GM10847 (cell line): ENCODE results near the gene PADI3.

Experiments used
- POLR2A ChIP-seq: IDR thresholded peaks from 2 replicates; pipeline ENCODE4 v1.6.1; 2011; ENCODE audit not compliant: insufficient read length; ENCODE audit errors: extremely low read depth

Gene PADI3

GRCh38 chr1:17251246-17251645 is 2.3 kb downstream of the PADI3 start:
- TF ChIP-seq POLR2A: no peak

GRCh38 chr1:17251701-17252376 is 2.9 kb downstream of the PADI3 start:
- no peak for TF ChIP-seq POLR2A

GRCh38 chr1:17255336-17255735 is 6.4 kb downstream of the PADI3 start:
- no peak for TF ChIP-seq POLR2A

- no peak for TF ChIP-seq POLR2A
Measured at GRCh38 chr1:17258116-17258757, 9.3 kb downstream of the PADI3 start.

- TF ChIP-seq POLR2A: no peak
Measured at GRCh38 chr1:17258758-17259130, 9.8 kb downstream of the PADI3 start.

- TF ChIP-seq POLR2A: no peak
Measured at GRCh38 chr1:17259233-17259873, 10.5 kb downstream of the PADI3 start.

GRCh38 chr1:17260264-17260663 is 11.4 kb downstream of the PADI3 start:
- no peak for TF ChIP-seq POLR2A

- no peak for TF ChIP-seq POLR2A
Measured at GRCh38 chr1:17260738-17261137, 11.8 kb downstream of the PADI3 start.

- no peak for TF ChIP-seq POLR2A
Measured at GRCh38 chr1:17263936-17264335, 15.0 kb downstream of the PADI3 start.

- no peak for TF ChIP-seq POLR2A
Measured at GRCh38 chr1:17264470-17264869, 15.6 kb downstream of the PADI3 start.

GRCh38 chr1:17265162-17265561 is 16.3 kb downstream of the PADI3 start:
- no peak for TF ChIP-seq POLR2A

- no peak for TF ChIP-seq POLR2A
Measured at GRCh38 chr1:17265950-17266349, 17.1 kb downstream of the PADI3 start.

- no peak for TF ChIP-seq POLR2A
Measured at GRCh38 chr1:17270891-17271765, 22.2 kb downstream of the PADI3 start.

GRCh38 chr1:17272066-17272465 is 23.2 kb downstream of the PADI3 start:
- no peak for TF ChIP-seq POLR2A

GRCh38 chr1:17272646-17273045 is 23.7 kb downstream of the PADI3 start:
- TF ChIP-seq POLR2A: no peak
